Mammary epithelial cell (primary cell): ENCODE data around the gene CLEC17A.

Source experiments
- CTCF ChIP-seq, 2 donors: IDR thresholded peaks in 1 of 2; conservative IDR thresholded peaks in 1 of 2; 2 replicates each; pipeline ENCODE4 v1.5.1; 2011 to 2012; ENCODE audit warnings: inconsistent platforms in 2 of 2, low read length in 2 of 2, mild to moderate bottlenecking in 2 of 2, control low read depth in 1 of 2, low read depth in 1 of 2; ENCODE audit not compliant: insufficient read depth in 1 of 2; ENCODE audit errors: extremely low read depth in 1 of 2
- EZH2 ChIP-seq: IDR thresholded peaks from 2 replicates; pipeline ENCODE4 v1.6.1; 2012; ENCODE audit warnings: low read length, inconsistent platforms, borderline replicate concordance

- TF ChIP-seq CTCF (conservative IDR thresholded peaks at IDR 0.05 in 1 of 2, IDR thresholded peaks at IDR 0.05 in 1 of 2; ENCODE audit: extremely low read depth in 1 of 2, insufficient read depth in 1 of 2, low read depth in 1 of 2, low read length in 2 of 2) (no peak), EZH2 (no peak)
Observed at GRCh38 chr19:14655726-14656125, 72.8 kb downstream of the CLEC17A start.
